GM18909 (cell line): ENCODE measurements around the gene SPECC1.
"Not testable (repeated sequence)": the region's sequence is repeated elsewhere in the genome, so short reads cannot be mapped to it uniquely, and the experiment has no call there.

Source experiments
- ATAC-seq: cut with Tn5 transposase; IDR thresholded peaks from one replicate; pipeline ENCODE4 v1.9.1; 2021; ENCODE audit warnings: mild to moderate bottlenecking; ENCODE audit not compliant: unreplicated experiment, poor library complexity

SPECC1 gene

DNA sequence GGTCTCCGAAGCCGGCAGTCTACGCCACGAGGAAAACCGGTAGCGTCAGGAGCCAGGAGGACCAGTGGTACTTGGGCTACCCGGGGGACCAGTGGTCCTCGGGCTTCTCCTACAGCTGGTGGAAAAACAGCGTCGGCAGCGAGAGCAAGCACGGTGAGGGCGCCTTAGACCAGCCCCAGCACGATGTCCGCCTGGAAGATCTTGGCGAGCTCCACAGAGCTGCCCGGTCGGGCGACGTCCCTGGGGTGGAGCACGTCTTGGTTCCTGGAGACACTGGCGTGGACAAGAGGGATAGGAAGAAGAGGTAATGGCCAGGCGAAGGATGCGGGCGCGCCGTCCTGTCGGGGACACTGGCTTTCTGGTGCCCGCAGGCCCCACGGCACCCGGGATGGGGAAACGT is 312.2 kb downstream of the SPECC1 start:
- not testable (repeated sequence) for ATAC-seq

DNA sequence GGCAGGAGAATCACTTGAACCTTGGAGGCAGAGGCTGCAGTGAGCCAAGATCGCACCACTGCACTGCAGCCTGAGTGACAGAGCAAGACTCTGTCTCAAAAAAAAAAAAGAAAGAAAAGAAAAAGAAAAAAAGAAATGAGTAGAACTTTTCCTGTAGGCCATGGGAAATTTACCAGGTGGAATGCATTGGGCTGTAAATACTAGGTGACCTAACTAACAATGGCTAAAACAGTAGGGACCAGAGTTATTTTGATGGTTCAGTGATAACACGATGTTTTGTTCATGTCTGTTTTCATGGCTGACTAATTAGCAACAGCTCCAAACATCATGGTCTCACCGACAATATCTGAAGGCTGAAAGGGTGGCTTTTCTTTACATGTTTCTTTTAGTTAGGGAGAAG is 318.6 kb downstream of the SPECC1 start:
- not testable (repeated sequence) for ATAC-seq

DNA sequence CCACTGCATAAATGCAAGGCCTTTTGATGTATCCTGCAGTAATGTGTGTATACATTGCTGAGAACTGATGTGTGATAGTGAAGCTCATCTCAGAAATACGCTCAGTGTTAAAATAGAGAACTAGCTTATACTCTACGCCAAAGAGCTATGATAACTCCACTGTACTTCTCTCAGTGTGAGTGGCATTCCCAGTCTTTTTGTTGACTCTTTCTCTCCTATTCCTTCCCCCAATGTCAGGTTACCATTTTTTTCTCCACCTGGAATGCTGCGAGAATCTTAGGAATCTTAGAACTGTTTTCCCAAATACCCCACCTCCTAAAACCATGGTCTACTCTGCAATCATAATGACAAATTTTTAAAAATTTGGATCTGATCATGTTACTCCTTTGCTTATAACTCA is 342.2 kb downstream of the SPECC1 start:
- ATAC-seq, result not testable (repeated sequence)

DNA sequence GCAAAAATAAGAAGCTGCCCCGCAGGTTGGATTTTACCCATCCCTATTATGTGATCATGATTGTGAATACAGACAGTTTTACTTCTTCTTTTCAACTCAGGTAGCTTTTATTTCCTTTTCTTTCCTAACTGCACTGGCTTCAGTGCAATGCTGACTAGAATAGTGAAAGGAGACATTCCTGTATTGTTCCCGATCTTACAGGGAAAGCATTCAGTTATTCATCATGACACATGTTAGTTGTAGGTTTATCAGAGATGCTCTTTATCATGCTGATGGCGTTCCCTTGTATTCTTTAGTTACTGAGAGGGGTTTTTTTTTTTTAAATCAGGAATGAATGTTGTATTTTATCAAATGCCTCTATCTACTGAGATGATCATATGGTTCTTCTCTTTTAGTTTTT is 343.4 kb downstream of the SPECC1 start:
- not testable (repeated sequence) for ATAC-seq

DNA sequence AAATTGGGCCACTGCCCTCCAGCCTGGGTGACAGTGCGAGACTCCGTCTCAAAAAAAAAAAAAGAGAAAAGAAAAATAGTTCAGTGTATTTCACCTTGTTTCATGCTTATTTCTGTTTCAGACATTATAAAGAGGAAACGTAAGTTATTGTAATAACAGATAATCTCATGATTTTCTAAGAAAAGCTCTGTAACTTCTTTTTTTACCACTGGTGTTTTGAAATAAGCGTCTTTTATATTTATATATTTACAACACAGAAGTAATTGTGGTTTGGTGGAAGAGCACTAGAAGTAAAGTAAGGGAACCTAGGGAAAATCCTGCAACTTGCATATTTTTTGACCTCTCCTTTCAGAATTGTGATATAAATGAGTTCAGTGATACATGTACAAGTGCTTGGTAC is 354.7 kb downstream of the SPECC1 start:
- ATAC-seq, result not testable (repeated sequence)
